GM23248 (cell line): ENCODE measurements around the gene G6PC3. TPM values are rescaled to one million over a fixed set of nuclear protein-coding genes. Genes with fewer than 3 reads are reported as not detected.
A peak's percentile ranks its signal among the peaks of the same experiment; 100 is the strongest.

Experiments
- DNase-seq: peaks from one replicate; pipeline ENCODE4 v3.0.0-alpha.2; 2015
- H2AFZ ChIP-seq: fragments of 200-600 bp; sonication (generic); 2 replicates; pipeline ENCODE4 v1.6.1; 2016; ENCODE audit warnings: antibody characterized with exemption
- H3F3A ChIP-seq: fragments of 200-600 bp; sonication (generic); 2 replicates; pipeline ENCODE4 v1.6.1; 2016; ENCODE audit warnings: mild to moderate bottlenecking, antibody characterized with exemption, mixed run types; ENCODE audit not compliant: insufficient read depth
- H3K27ac ChIP-seq: fragments of 200-600 bp; sonication (generic); 2 replicates; pipeline ENCODE4 v1.5.1; 2016; ENCODE audit warnings: mild to moderate bottlenecking
- H3K27me3 ChIP-seq: fragments of 200-600 bp; sonication (generic); replicated peaks from 2 replicates; pipeline ENCODE4 v1.6.1; 2016; ENCODE audit warnings: mild to moderate bottlenecking; ENCODE audit not compliant: insufficient read depth
- H3K36me3 ChIP-seq: fragments of 200-600 bp; sonication (generic); 2 replicates; pipeline ENCODE4 v1.6.1; 2016; ENCODE audit warnings: low read depth, mild to moderate bottlenecking
- H3K4me1 ChIP-seq: fragments of 200-600 bp; sonication (generic); 2 replicates; pipeline ENCODE4 v1.6.1; 2016; ENCODE audit warnings: mild to moderate bottlenecking; ENCODE audit not compliant: insufficient read depth
- H3K4me2 ChIP-seq: fragments of 200-600 bp; sonication (generic); one replicate; pipeline ENCODE4 v1.6.1; 2016; ENCODE audit warnings: mild to moderate bottlenecking; ENCODE audit not compliant: unreplicated experiment
- H3K4me3 ChIP-seq: fragments of 200-600 bp; sonication (generic); 2 replicates; pipeline ENCODE4 v1.5.1; 2016; ENCODE audit warnings: mild to moderate bottlenecking
- H3K79me2 ChIP-seq: fragments of 200-600 bp; sonication (generic); 2 replicates; pipeline ENCODE4 v1.6.1; 2016; ENCODE audit warnings: mild to moderate bottlenecking; ENCODE audit not compliant: insufficient read depth
- H3K9ac ChIP-seq: fragments of 200-600 bp; sonication (generic); 2 replicates; pipeline ENCODE4 v1.6.1; 2016; ENCODE audit warnings: mild to moderate bottlenecking
- H3K9me2 ChIP-seq: fragments of 200-600 bp; sonication (generic); 2 replicates; pipeline ENCODE4 v1.6.1; 2016; ENCODE audit warnings: mixed run types, mild to moderate bottlenecking, moderate library complexity; ENCODE audit not compliant: insufficient read depth
- H3K9me3 ChIP-seq: fragments of 200-600 bp; sonication (generic); one replicate; pipeline ENCODE4 v1.6.1; 2017; ENCODE audit warnings: low read depth
- H4K20me1 ChIP-seq: fragments of 200-600 bp; sonication (generic); 2 replicates; pipeline ENCODE4 v1.6.0; 2016; ENCODE audit not compliant: insufficient read depth
- EZH2 ChIP-seq: fragments of 200-600 bp; sonication (generic); IDR thresholded peaks from 2 replicates; pipeline ENCODE4 v1.6.1; 2018; ENCODE audit warnings: antibody characterized with exemption, mild to moderate bottlenecking; ENCODE audit not compliant: insufficient read depth, poor library complexity, severe bottlenecking
- EZH2phosphoT487 ChIP-seq: fragments of 200-600 bp; sonication (generic); IDR thresholded peaks from 2 replicates; pipeline ENCODE4 v1.6.1; 2018; ENCODE audit warnings: antibody characterized with exemption, moderate library complexity, mild to moderate bottlenecking, low read depth; ENCODE audit not compliant: insufficient read depth
- WGBS, 2 experiments: methylation state at CpG; one replicate each; pipeline ENCODE4 v1.1.6; 2015 to 2017; ENCODE audit warnings: low lambda C conversion rate in 2 of 2, low coverage in 1 of 2; ENCODE audit errors: missing lambda C conversion rate in 2 of 2; 5-methylcytosine and 5-hydroxymethylcytosine counted together
- in situ Hi-C: fragments of 300-500 bp; cut with MboI; formaldehyde crosslinking; loops from 2 replicates; pipeline ENCODE4 v1.15.0; 2020
- polyA plus RNA-seq: library from polyadenylated mRNA; unstranded; fragments of >200 nt; fragmentation: Nextera tagmentation; extraction: Ambion mirVana; gene quantifications from 2 replicates; pipeline ENCODE4 v1.2.1, GENCODE V29; 2016
- total RNA-seq: library from RNA; depleted of rRNA; stranded (reverse); fragments of >200 nt; shearing (Covaris generic); gene quantifications from 2 replicates; pipeline ENCODE4 v1.2.3, GENCODE V29; 2014

The G6PC3 gene
- total and polyA plus RNA-seq, 2 experiments from 2014 or later = 68.5 to 128 TPM

- in situ Hi-C loops = no loop called here
- no peaks in the 10 kb centered on the region for H3K9me3 ChIP-seq
- H3F3A ChIP-seq = peaks cover 24% of the 10 kb centered on the region
- no peaks in the 10 kb centered on the region for H3K27me3 ChIP-seq
- peak overlapping the region; percentile 67 for H3K4me3 ChIP-seq
- H3K9ac ChIP-seq = peak overlapping the region; percentile 77
- DNase-seq = peak; percentile 99
- peak overlapping the region; percentile 76 for H3K4me2 ChIP-seq
- H2AFZ ChIP-seq = no peak overlapping the region
- H3K9me2 ChIP-seq = no peaks in the 10 kb centered on the region
- TF ChIP-seq EZH2phosphoT487 (no peak), EZH2 (no peak)
- H3K27ac ChIP-seq = peak overlapping the region; percentile 89
- no peaks in the 10 kb centered on the region for H4K20me1 ChIP-seq
- H3K4me1 ChIP-seq = peaks cover 41% of the 10 kb centered on the region
- H3K36me3 ChIP-seq = no peaks in the 10 kb centered on the region
- WGBS, 2 experiments = 21 to 23% methylated on average over 16 of the region's 16 CpGs
- peaks cover 74% of the 10 kb centered on the region for H3K79me2 ChIP-seq
Measured at GRCh38 chr17:44108440-44109311, 38.1 kb downstream of the G6PC3 start.

- no peak for DNase-seq
- H4K20me1 ChIP-seq = no peaks in the 10 kb centered on the region
- H3K27ac ChIP-seq = peak overlapping the region; percentile 89
- peaks cover 24% of the 10 kb centered on the region for H3F3A ChIP-seq
- peak overlapping the region; percentile 76 for H3K4me2 ChIP-seq
- peak overlapping the region; percentile 77 for H3K9ac ChIP-seq
- H3K4me3 ChIP-seq = peak overlapping the region; percentile 67
- H3K79me2 ChIP-seq = peaks cover 68% of the 10 kb centered on the region
- no peaks in the 10 kb centered on the region for H3K9me2 ChIP-seq
- H3K9me3 ChIP-seq = no peaks in the 10 kb centered on the region
- H2AFZ ChIP-seq = no peak overlapping the region
- H3K36me3 ChIP-seq = no peaks in the 10 kb centered on the region
- no peaks in the 10 kb centered on the region for H3K27me3 ChIP-seq
- no peak for TF ChIP-seq EZH2
- WGBS, 2 experiments = 44 to 69% methylated on average over 4 of the region's 4 CpGs
- peaks cover 41% of the 10 kb centered on the region for H3K4me1 ChIP-seq
- in situ Hi-C loops = no loop called here
Measured at GRCh38 chr17:44109312-44109630, 38.7 kb downstream of the G6PC3 start.

GRCh38 chr17:44110011-44110686, 39.6 kb downstream of the G6PC3 start:
- in situ Hi-C loops = no loop called here
- H3K27me3 ChIP-seq = no peaks in the 10 kb centered on the region
- H3K4me2 ChIP-seq = peak overlapping the region; percentile 76
- peak overlapping the region; percentile 67 for H3K4me3 ChIP-seq
- no peaks in the 10 kb centered on the region for H3K9me2 ChIP-seq
- no peak for TF ChIP-seq EZH2
- H3K79me2 ChIP-seq = peaks cover 68% of the 10 kb centered on the region
- peaks cover 41% of the 10 kb centered on the region for H3K4me1 ChIP-seq
- no peaks in the 10 kb centered on the region for H3K9me3 ChIP-seq
- H4K20me1 ChIP-seq = no peaks in the 10 kb centered on the region
- peaks cover 24% of the 10 kb centered on the region for H3F3A ChIP-seq
- peak overlapping the region; percentile 89 for H3K27ac ChIP-seq
- no peak overlapping the region for H2AFZ ChIP-seq
- 72 to 73% methylated on average over 10 of the region's 10 CpGs for WGBS, 2 experiments
- H3K36me3 ChIP-seq = no peaks in the 10 kb centered on the region
- DNase-seq = no peak
- peak overlapping the region; percentile 77 for H3K9ac ChIP-seq

- no peaks in the 10 kb centered on the region for H3K36me3 ChIP-seq
- 6 to 7% methylated on average over 21 to 24 of the region's 28 CpGs for WGBS, 2 experiments
- peak overlapping the region; percentile 89 for H3K27ac ChIP-seq
- H3K4me2 ChIP-seq = peak overlapping the region; percentile 76
- peak overlapping the region; percentile 67 for H3K4me3 ChIP-seq
- TF ChIP-seq EZH2phosphoT487 (no peak), EZH2 (no peak)
- peaks cover 68% of the 10 kb centered on the region for H3K79me2 ChIP-seq
- H3F3A ChIP-seq = peaks cover 24% of the 10 kb centered on the region
- no peaks in the 10 kb centered on the region for H4K20me1 ChIP-seq
- no peaks in the 10 kb centered on the region for H3K9me2 ChIP-seq
- peak overlapping the region; percentile 77 for H3K9ac ChIP-seq
- in situ Hi-C loops = no loop called here
- no peak overlapping the region for H2AFZ ChIP-seq
- H3K27me3 ChIP-seq = no peaks in the 10 kb centered on the region
- DNase-seq = peak; percentile 95
- no peaks in the 10 kb centered on the region for H3K9me3 ChIP-seq
- peaks cover 41% of the 10 kb centered on the region for H3K4me1 ChIP-seq
Measured at GRCh38 chr17:44110823-44111633, 40.5 kb downstream of the G6PC3 start.
